SK-N-SH treated with all-trans-retinoic acid at 6 μM for 48 hours (cell line): ENCODE results near the gene NCBP2L.
A peak's percentile ranks its signal among the peaks of the same experiment; 100 is the strongest.

Experiments used
- ATAC-seq: fragments of 200-7000 bp; cut with Tn5 transposase; 3 replicates; pipeline ENCODE4 v1.9.1; 2020; ENCODE audit warnings: mild to moderate bottlenecking, moderate library complexity
- BACH2 ChIP-seq: fragments of 250-450 bp; sonication (Bioruptor Pico); IDR thresholded peaks from 2 replicates; pipeline ENCODE4 v1.9.0; 2021; ENCODE audit warnings: mild to moderate bottlenecking, borderline replicate concordance
- CSDC2 ChIP-seq: fragments of 250-450 bp; sonication (Bioruptor Pico); IDR thresholded peaks from 2 replicates; pipeline ENCODE4 v1.5.0; 2020; ENCODE audit warnings: mild to moderate bottlenecking, moderate library complexity
- ESRRG ChIP-seq: fragments of 250-450 bp; sonication (Bioruptor Pico); IDR thresholded peaks from 2 replicates; pipeline ENCODE4 v1.6.1; 2021; ENCODE audit warnings: mild to moderate bottlenecking
- GLIS3 ChIP-seq: fragments of 250-450 bp; sonication (Bioruptor Pico); IDR thresholded peaks from 2 replicates; pipeline ENCODE4 v1.5.0; 2020; ENCODE audit warnings: mild to moderate bottlenecking, moderate library complexity
- ISL1 ChIP-seq: fragments of 250-450 bp; sonication (Bioruptor Pico); IDR thresholded peaks from 2 replicates; pipeline ENCODE4 v2.1.2; 2022; ENCODE audit warnings: mild to moderate bottlenecking, moderate library complexity
- OSR1 ChIP-seq: fragments of 250-450 bp; sonication (Bioruptor Pico); IDR thresholded peaks from 2 replicates; pipeline ENCODE4 v1.8.0; 2022; ENCODE audit warnings: moderate library complexity, mild to moderate bottlenecking, inconsistent platforms
- PPARA ChIP-seq: fragments of 250-450 bp; sonication (Bioruptor Pico); IDR thresholded peaks from 2 replicates; pipeline ENCODE4 v1.5.0; 2020; ENCODE audit warnings: mild to moderate bottlenecking, borderline replicate concordance
- RARB ChIP-seq: fragments of 250-450 bp; sonication (Bioruptor Pico); IDR thresholded peaks from 2 replicates; pipeline ENCODE4 v1.8.0; 2021; ENCODE audit warnings: mild to moderate bottlenecking, moderate library complexity
- SNAI2 ChIP-seq: fragments of 250-450 bp; sonication (Bioruptor Pico); IDR thresholded peaks from 2 replicates; pipeline ENCODE4 v1.5.0; 2020; ENCODE audit warnings: mild to moderate bottlenecking, moderate library complexity
- TCF4 ChIP-seq: fragments of 250-450 bp; sonication (Bioruptor Pico); IDR thresholded peaks from 2 replicates; pipeline ENCODE4 v1.8.0; 2021; ENCODE audit warnings: mild to moderate bottlenecking, moderate library complexity, borderline replicate concordance
- TOX ChIP-seq: fragments of 250-450 bp; sonication (Bioruptor Pico); IDR thresholded peaks from 2 replicates; pipeline ENCODE4 v1.8.0; 2021; ENCODE audit warnings: mild to moderate bottlenecking, moderate library complexity, borderline replicate concordance
- ZC3H10 ChIP-seq: fragments of 250-450 bp; sonication (Bioruptor Pico); IDR thresholded peaks from 2 replicates; pipeline ENCODE4 v1.5.1; 2021; ENCODE audit warnings: mild to moderate bottlenecking, moderate library complexity
- ZFP3 ChIP-seq: fragments of 250-450 bp; sonication (Bioruptor Pico); IDR thresholded peaks from 2 replicates; pipeline ENCODE4 v1.5.0; 2020; ENCODE audit warnings: mild to moderate bottlenecking, moderate library complexity
- ZFP30 ChIP-seq: fragments of 450-650 bp; formaldehyde crosslinking; IDR thresholded peaks from 2 replicates; pipeline ENCODE4 v1.5.0; 2022; ENCODE audit warnings: mild to moderate bottlenecking, moderate library complexity
- ZNF565 ChIP-seq: fragments of 450-650 bp; formaldehyde crosslinking; conservative IDR thresholded peaks from 2 replicates; pipeline ENCODE4 v1.5.0; 2020; ENCODE audit warnings: low read depth, mild to moderate bottlenecking, moderate library complexity
- ZNF8 ChIP-seq: fragments of 450-650 bp; formaldehyde crosslinking; IDR thresholded peaks from 2 replicates; pipeline ENCODE4 v1.5.0; 2020; ENCODE audit warnings: mild to moderate bottlenecking, moderate library complexity
- TF ChIP-seq, protein P1 (sequence below): fragments of 250-450 bp; sonication (Bioruptor Pico); IDR thresholded peaks from 2 replicates; pipeline ENCODE4 v1.5.1; 2020; ENCODE audit warnings: low read depth, mild to moderate bottlenecking, moderate library complexity
- TF ChIP-seq, protein P2 (sequence below): fragments of 250-450 bp; sonication (Bioruptor Pico); IDR thresholded peaks from 2 replicates; pipeline ENCODE4 v1.5.0; 2020; ENCODE audit warnings: mild to moderate bottlenecking, moderate library complexity
- TF ChIP-seq, protein P3 (sequence below): fragments of 250-450 bp; sonication (Bioruptor Pico); IDR thresholded peaks from 2 replicates; pipeline ENCODE4 v1.8.0; 2021; ENCODE audit warnings: low read depth, mild to moderate bottlenecking, moderate library complexity, borderline replicate concordance
- TF ChIP-seq, protein P4 (sequence below): fragments of 250-450 bp; sonication (Bioruptor Pico); IDR thresholded peaks from 2 replicates; pipeline ENCODE4 v1.8.0; 2020; ENCODE audit warnings: mild to moderate bottlenecking, moderate library complexity, borderline replicate concordance
- TF ChIP-seq, protein P5 (sequence below): fragments of 250-450 bp; sonication (Bioruptor Pico); IDR thresholded peaks from 2 replicates; pipeline ENCODE4 v1.5.1; 2021; ENCODE audit warnings: mild to moderate bottlenecking, moderate library complexity

NCBP2L gene

DNA sequence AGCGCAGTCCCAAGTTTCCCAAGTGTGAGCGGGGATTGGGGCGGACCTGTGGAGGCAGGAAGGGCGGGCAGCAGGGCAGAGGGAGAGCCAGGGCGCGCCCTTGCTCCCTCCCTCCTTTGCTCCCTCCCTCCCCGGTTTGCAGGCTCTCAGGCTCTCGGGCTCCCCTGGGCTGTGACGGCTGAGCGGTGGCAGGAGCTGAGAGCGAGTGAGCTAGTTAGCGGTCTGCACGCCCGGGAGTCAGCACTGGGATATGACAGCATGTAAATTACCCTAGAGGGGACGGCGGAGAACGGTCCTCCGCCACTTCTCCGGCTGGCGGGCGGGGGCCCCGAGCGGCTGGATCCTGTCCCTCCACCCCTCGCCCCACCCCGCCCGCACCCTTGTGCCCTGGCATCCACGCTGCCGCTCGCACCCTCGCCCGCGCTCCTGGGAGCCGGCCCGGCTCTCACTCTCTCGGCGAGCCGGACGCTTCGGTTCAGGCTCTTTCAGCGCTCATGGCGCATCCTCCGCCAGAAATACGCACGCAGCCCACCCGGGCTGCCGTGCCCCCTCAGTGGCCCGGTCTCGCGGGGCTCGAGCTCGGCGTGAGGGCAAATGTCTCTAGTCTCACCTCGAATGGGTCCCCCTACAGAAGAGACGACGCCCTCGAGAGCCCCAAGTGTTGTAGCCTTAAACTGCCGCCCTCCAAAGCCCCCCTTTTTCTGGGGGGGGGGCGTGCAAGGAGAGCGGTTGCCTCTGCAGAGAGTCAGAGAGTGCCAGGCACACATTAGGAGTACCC lies 1.6 kb upstream of the NCBP2L start, which contains the start of gene TSC22D3 (continued):
- TF ChIP-seq, protein P1, sequence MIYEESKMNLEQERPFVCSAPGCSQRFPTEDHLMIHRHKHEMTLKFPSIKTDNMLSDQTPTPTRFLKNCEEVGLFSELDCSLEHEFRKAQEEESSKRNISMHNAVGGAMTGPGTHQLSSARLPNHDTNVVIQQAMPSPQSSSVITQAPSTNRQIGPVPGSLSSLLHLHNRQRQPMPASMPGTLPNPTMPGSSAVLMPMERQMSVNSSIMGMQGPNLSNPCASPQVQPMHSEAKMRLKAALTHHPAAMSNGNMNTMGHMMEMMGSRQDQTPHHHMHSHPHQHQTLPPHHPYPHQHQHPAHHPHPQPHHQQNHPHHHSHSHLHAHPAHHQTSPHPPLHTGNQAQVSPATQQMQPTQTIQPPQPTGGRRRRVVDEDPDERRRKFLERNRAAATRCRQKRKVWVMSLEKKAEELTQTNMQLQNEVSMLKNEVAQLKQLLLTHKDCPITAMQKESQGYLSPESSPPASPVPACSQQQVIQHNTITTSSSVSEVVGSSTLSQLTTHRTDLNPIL (CRISPR knock-in tag) = no peak

DNA sequence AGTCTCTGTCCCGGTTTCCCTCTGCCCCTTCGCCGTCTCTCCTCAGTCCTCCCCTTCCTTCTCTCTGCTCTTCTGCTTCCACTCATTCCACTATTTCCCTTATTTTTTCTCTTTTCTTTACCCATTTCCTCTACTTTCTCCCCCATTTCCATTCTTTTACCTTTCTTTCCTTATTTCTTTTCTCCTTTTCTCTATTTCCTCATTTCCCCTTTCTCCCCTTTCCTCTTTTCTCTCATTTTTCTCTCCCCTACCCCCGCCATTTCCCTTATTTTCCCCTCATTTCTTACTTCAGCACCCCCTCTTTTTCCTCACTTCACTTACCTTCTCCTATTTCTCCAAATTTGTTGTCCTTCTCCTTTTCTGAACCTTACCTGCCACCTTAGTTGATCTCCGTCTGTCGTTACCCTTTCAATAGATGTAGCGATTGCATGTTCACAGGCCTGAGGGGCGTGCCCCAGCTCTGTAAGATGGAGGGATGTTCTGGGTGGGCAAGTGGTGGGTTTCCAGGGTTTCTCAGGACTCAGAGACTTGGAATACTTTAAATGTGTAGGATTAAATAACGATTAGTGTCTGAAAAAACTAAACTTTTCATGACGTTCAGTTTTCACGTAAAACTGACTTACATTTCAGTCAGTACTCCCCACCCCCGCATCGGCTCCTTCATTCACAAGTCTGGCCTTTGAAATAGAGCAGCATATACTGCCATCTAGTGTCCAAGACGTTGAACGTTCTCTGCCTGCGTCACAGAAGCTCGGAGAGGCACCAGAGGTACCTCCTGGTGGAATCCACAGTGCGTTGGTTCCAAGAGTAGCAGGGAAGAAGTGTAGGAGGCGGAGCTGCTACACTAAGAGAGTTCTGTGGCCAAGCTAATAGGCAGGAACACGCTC lies 641 bp upstream of the NCBP2L start:
- TF ChIP-seq ZNF8 (CRISPR knock-in tag) = no peak
- no peak for TF ChIP-seq ZFP3 (CRISPR knock-in tag)
- TF ChIP-seq BACH2 (CRISPR knock-in tag) = no peak
- TF ChIP-seq ISL1 (CRISPR knock-in tag) = no peak
- TF ChIP-seq, protein P2, sequence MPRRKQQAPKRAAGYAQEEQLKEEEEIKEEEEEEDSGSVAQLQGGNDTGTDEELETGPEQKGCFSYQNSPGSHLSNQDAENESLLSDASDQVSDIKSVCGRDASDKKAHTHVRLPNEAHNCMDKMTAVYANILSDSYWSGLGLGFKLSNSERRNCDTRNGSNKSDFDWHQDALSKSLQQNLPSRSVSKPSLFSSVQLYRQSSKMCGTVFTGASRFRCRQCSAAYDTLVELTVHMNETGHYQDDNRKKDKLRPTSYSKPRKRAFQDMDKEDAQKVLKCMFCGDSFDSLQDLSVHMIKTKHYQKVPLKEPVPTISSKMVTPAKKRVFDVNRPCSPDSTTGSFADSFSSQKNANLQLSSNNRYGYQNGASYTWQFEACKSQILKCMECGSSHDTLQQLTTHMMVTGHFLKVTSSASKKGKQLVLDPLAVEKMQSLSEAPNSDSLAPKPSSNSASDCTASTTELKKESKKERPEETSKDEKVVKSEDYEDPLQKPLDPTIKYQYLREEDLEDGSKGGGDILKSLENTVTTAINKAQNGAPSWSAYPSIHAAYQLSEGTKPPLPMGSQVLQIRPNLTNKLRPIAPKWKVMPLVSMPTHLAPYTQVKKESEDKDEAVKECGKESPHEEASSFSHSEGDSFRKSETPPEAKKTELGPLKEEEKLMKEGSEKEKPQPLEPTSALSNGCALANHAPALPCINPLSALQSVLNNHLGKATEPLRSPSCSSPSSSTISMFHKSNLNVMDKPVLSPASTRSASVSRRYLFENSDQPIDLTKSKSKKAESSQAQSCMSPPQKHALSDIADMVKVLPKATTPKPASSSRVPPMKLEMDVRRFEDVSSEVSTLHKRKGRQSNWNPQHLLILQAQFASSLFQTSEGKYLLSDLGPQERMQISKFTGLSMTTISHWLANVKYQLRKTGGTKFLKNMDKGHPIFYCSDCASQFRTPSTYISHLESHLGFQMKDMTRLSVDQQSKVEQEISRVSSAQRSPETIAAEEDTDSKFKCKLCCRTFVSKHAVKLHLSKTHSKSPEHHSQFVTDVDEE (CRISPR knock-in tag) = no peak
- TF ChIP-seq GLIS3 = no peak
- TF ChIP-seq SNAI2 = no peak
- no peak for TF ChIP-seq ZFP30 (CRISPR knock-in tag)
- peak; percentile 92 for ATAC-seq

DNA sequence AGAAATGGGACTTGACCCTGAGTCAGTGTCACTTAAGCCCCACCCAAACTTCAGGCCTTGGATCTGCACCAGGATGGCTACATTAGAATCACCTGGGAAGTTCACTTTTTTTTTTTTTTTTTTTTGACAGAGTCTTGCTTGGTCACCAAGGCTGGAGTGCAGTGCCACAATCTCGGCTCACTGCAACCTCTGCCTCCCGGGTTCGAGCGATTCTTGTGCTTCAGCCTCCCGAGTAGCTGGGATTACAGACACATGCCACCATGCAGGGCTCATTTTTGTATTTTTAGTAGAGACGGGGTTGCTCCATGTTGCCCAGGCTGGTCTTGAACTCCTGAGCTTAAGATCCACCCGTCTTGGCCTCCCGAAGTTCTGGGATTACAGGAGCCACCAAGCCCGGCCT lies 3.0 kb downstream of the NCBP2L start:
- ATAC-seq = no peak

More for the DNA sequence above, 3.0 kb downstream of the NCBP2L start:
- TF ChIP-seq ZFP3 (CRISPR knock-in tag) (no peak), RARB (CRISPR knock-in tag) (no peak), BACH2 (CRISPR knock-in tag) (no peak), SNAI2 (no peak), ZNF565 (CRISPR knock-in tag) (no peak), ESRRG (CRISPR knock-in tag) (no peak), ZFP30 (CRISPR knock-in tag) (no peak), PPARA (no peak), CSDC2 (CRISPR knock-in tag) (no peak), ZC3H10 (CRISPR knock-in tag) (no peak), TOX (CRISPR knock-in tag) (no peak), ZNF8 (CRISPR knock-in tag) (no peak), TCF4 (no peak), OSR1 (CRISPR knock-in tag) (no peak)
- TF ChIP-seq, protein P3, sequence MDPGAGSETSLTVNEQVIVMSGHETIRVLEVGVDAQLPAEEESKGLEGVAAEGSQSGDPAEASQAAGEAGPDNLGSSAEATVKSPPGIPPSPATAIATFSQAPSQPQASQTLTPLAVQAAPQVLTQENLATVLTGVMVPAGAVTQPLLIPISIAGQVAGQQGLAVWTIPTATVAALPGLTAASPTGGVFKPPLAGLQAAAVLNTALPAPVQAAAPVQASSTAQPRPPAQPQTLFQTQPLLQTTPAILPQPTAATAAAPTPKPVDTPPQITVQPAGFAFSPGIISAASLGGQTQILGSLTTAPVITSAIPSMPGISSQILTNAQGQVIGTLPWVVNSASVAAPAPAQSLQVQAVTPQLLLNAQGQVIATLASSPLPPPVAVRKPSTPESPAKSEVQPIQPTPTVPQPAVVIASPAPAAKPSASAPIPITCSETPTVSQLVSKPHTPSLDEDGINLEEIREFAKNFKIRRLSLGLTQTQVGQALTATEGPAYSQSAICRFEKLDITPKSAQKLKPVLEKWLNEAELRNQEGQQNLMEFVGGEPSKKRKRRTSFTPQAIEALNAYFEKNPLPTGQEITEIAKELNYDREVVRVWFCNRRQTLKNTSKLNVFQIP (CRISPR knock-in tag) = no peak
- TF ChIP-seq, protein P4, sequence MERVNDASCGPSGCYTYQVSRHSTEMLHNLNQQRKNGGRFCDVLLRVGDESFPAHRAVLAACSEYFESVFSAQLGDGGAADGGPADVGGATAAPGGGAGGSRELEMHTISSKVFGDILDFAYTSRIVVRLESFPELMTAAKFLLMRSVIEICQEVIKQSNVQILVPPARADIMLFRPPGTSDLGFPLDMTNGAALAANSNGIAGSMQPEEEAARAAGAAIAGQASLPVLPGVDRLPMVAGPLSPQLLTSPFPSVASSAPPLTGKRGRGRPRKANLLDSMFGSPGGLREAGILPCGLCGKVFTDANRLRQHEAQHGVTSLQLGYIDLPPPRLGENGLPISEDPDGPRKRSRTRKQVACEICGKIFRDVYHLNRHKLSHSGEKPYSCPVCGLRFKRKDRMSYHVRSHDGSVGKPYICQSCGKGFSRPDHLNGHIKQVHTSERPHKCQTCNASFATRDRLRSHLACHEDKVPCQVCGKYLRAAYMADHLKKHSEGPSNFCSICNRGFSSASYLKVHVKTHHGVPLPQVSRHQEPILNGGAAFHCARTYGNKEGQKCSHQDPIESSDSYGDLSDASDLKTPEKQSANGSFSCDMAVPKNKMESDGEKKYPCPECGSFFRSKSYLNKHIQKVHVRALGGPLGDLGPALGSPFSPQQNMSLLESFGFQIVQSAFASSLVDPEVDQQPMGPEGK = no peak
- TF ChIP-seq, protein P5, sequence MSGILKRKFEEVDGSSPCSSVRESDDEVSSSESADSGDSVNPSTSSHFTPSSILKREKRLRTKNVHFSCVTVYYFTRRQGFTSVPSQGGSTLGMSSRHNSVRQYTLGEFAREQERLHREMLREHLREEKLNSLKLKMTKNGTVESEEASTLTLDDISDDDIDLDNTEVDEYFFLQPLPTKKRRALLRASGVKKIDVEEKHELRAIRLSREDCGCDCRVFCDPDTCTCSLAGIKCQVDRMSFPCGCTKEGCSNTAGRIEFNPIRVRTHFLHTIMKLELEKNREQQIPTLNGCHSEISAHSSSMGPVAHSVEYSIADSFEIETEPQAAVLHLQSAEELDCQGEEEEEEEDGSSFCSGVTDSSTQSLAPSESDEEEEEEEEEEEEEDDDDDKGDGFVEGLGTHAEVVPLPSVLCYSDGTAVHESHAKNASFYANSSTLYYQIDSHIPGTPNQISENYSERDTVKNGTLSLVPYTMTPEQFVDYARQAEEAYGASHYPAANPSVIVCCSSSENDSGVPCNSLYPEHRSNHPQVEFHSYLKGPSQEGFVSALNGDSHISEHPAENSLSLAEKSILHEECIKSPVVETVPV = no peak
- TF ChIP-seq, protein P1 (CRISPR knock-in tag) = no peak
- TF ChIP-seq, protein P2 (CRISPR knock-in tag) = no peak
